GM12873 (cell line): ENCODE measurements around the gene BACH2.

ENCODE experiments used
- CTCF ChIP-seq: IDR thresholded peaks from 2 replicates; pipeline ENCODE4 v1.5.1; 2012; ENCODE audit warnings: low read depth, mild to moderate bottlenecking, moderate library complexity, low read length, control low read depth; ENCODE audit not compliant: insufficient read depth; ENCODE audit errors: missing control alignments

Gene BACH2

GRCh38 chr6:90076511-90077415, 219.9 kb downstream of the BACH2 start:
- TF ChIP-seq CTCF, result no peak

DNA sequence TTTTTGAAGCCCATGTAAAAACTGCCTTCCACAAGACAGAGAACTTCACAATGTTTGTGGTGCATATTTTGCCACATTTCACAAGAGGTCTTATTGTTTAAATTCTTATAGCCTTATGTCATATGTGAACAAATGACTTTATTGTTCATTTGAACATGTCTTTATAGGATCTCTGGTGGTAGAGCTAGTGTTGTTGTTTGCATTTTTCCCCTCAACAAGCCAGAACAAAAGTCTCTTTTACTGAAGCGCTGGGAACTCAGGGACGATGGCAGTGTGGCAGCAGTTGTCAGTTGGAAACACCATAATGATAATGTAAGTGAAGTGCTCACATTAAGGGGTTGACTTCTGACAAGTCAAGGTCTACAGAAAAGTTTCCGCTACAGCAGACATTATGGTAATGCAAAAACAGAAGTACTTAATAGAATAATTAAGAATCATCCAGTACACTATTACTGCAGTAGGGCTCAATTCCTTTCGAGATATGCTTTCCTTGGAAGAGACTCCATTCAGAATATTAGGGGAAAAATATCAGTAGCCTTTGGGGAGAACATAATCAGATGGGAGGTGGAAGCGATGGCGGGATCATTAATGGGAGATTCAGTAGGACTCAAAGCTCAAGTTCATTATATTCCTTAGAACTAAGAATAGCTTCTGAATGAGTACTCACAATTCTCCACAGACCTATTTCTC, 222.3 kb downstream of the BACH2 start:
- no peak for TF ChIP-seq CTCF

GRCh38 chr6:90072935-90073464, 223.6 kb downstream of the BACH2 start:
- no peak for TF ChIP-seq CTCF

DNA sequence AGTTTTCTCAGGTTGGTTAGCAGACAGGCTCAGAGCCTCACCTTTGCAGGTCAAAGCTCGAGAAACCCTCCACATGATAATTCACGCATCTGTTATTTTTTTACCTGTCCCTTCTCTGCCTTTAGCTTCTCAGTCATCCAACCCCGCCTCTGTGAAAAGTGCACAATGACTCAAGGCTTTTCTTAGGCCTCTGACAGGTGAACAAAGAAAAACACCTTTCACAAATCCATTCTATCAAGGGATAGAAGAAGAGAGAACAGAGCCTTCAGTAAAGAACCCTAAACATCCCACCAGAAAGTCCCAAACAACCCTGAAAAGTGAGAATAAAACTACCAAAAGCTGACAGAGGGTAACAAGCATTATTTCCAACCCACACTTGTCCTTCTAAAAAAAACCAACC, 224.1 kb downstream of the BACH2 start:
- TF ChIP-seq CTCF, result no peak

- no peak for TF ChIP-seq CTCF
Measured at GRCh38 chr6:90068703-90069523, 227.7 kb downstream of the BACH2 start.

DNA sequence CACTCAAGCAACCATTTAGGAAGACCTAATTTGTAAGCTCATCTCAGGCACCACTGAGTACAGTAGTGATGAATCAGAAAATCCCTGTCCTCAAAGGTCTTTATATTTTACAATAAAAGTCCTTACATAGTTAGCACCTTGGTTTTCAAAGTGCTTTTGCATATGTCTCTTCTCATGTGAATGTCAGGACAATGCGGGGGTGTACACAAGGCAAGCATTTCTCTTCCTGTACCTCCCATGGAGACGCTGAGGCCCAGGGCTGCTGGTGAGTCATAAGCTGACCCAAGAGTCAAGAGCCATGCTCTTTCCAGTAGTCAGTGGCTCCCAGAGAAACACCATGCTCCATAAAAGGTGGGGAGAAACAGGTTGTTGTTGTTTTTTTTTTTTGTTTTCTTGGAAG, 228.4 kb downstream of the BACH2 start:
- TF ChIP-seq CTCF, result no peak
